Activated CD8-positive, alpha-beta memory T cell treated with anti-CD3 and anti-CD28 coated beads, Interleukin-2, amount 50 U/mL, for 48 hours (primary cell): ENCODE measurements around the gene SAMD3.
"Not testable (repeated sequence)": the region's sequence is repeated elsewhere in the genome, so short reads cannot be mapped to it uniquely, and the experiment has no call there.

ENCODE experiments used
- DNase-seq: peaks from one replicate; pipeline ENCODE4 v3.0.0-alpha.2; 2020

SAMD3 gene

GRCh38 chr6:130207979-130208649, 14.6 kb downstream of the SAMD3 start:
- no peak for DNase-seq

DNA sequence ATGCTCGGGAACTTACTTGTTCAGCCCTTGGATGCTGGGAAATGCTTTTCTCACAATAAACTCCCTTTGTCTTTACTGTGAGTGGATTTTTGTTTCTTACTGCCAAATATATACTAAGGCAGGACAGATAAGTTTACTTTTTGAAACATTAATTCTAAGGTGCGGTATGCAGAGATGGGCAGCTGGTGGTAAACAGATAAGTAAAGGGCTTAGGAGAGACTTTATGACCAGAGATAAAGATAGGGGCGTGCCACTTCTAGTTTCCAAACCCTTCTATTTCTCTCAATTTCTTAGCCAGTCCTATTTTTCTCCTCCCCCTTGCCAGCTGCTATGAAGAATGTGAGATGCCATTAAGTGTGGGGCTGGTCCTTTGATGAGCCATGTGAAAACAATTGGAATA, 16.3 kb downstream of the SAMD3 start:
- DNase-seq, result no peak

- DNase-seq, result no peak
Measured at GRCh38 chr6:130204322-130204721, 18.4 kb downstream of the SAMD3 start.

DNA sequence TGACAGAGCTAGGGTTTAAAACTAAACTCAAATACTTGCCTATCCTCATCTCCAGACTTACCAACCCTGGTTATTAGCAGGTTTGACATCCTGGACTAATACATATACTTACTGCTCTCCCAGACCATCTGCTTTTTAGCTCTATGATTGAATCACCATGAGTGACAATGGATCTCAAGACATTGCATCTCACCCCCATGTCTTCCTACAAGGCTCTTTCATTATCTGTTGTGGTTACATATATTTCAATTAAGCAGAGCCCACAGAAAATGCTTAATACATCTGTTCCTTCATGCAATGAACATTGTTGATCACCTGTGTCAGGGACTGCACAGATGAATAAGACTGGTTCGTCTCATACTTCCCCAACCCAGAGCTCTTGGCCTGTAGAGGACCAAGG, 19.4 kb downstream of the SAMD3 start:
- DNase-seq, result no peak

GRCh38 chr6:130202782-130203181, 20.0 kb downstream of the SAMD3 start:
- no peak for DNase-seq

- DNase-seq, result no peak
Measured at GRCh38 chr6:130200020-130200419, 22.7 kb downstream of the SAMD3 start.

DNA sequence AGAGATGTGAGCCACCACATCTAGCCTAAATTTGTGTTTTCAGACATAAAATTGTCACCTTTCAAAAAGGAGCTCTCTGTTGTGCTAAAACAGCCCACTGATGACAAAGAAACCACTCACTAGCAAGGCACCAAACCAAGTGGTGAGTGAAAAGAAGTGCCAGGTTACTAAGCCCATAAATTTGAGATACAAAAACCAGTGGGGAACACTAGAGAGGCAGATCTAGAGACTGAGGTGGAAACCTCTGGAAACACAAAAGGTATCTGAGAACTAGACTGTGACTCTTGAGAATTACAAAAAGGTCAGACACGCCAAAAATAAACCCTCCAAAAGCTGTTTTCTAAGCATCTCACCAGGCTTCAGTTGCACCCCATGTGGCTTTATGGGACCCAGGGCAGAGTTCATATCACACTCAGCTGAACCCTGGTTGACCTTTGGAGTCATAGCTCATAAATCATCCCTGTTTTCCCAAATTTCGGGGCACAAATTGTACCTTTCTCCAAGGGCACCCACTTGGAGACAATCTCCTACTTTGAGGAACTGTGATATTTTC, 24.2 kb downstream of the SAMD3 start:
- DNase-seq, result no peak

GRCh38 chr6:130197816-130198482, 24.8 kb downstream of the SAMD3 start:
- not testable (repeated sequence) for DNase-seq

DNA sequence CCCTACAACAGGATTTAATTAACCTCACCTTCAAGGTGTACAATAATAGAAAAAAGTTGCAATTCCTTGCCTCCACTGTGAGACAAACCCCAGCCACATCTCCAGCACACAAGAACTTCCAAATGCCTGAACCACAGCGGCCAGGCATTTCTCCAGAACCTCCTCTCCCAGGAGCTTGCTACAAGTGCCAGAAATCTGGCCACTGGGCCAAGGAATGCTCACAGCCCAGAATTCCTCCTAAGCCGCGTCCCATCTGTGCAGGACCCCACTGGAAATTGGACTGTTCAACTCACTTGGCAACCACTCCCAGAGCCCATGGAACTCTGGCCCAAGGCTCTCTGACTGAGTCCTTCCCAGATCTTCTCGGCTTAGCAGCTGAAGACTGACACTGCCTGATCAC, 28.3 kb downstream of the SAMD3 start:
- DNase-seq, result not testable (repeated sequence)

- DNase-seq, result no peak
Measured at GRCh38 chr6:130190701-130191690, 31.8 kb downstream of the SAMD3 start.

GRCh38 chr6:130189531-130190397, 33.0 kb downstream of the SAMD3 start:
- DNase-seq, result no peak

- no peak for DNase-seq
Measured at GRCh38 chr6:130188207-130188899, 34.4 kb downstream of the SAMD3 start.

DNA sequence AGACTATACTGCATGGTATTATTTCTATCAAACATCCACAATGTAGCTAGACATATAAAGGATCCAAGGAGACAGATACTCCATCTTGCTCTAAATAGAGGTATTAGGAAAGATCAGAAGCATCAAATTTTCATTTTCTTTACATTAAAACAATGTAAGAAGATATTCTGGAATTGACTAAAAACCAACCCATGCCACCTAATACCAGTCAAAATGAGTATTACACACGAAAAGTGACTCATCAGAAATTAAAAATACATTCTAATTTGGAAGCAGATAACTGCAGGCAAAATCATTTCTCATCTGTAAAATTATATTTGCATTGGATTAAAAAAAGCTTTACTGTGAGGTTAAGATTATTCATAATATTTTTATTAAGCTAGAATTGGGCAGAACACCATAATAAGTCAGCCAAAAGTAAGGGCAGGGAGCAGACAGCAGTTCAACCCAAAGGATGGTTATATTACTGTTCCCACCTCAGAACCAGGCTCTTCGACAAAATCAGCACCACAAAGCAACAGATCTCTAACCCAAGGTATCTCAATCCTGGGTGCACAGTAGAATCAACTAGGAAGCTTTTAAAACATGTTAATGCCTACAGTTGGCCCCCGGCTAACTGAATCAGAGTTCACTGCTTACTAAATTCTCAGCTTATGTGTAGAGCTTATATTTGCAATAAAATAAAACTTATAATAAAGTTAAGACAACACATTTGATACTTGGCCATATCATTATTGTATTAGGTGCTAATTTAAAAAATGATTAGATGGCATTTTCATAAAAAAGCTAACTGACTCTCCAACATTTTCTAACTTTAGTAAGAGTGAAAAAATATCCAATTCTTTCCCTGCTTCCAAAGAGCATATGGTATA, 35.2 kb downstream of the SAMD3 start:
- no peak for DNase-seq

DNA sequence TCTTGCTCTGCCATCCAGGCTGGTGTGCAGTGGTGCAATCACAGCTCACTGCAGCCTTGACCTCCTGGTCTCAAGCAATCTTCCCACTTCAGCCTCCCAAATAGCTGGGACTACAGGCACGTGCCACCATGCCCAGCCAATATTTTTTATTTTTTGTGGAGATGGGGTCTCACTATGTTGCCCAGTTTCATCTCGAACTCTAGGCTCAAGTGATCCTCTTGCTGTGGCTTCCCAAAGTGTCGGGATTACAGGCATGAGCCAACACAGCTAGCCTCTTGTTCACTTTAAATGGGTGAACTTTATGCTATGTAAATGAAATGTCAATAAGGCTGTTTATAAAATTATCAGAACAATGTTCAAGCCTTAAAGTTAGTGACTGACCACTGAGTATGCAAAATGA, 37.1 kb downstream of the SAMD3 start:
- no peak for DNase-seq

DNA sequence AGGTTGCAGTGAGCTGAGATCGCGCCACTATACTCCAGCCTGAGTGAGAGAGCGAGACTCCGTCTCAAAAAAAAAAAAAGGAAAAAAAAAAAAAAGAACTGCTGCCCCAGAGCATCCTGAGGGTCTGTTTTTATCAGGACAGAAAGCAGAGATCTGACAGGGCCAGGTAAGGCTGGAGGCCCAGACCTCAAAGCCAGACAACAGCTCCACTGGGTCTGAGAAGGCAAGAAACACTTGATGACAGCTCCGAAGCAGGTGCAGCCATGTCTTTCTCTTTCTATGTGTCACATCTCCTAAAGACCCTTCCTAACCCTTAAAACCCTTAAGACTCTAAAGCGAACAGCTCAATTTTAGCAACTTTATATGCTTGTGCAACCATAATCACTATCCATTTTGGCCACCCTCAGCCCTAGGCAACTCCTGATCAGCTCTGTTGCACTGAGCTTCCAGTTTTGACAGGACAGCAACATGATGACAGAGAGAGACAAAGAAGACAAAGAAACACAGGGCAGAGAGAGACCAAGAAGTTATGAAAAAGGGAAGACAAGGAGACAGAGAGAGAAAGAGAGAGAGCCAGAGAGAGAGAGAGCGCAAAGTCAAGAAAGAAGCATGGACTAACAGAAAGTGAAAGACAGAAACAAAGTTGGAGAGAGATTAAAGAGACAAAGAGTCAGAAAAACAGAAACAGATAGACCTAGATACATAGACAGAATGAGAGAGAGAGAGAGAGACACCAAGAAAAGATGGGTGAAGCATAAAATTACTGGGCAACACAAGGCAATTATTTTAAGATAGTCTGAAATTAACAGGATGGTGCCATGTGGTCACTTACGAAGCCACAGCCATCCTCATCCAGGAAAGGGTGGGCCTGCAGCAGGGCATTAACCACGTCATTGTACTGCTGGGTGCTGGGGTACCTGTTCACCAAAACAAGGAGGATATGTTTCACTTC, 39.2 kb downstream of the SAMD3 start:
- no peak for DNase-seq

DNA sequence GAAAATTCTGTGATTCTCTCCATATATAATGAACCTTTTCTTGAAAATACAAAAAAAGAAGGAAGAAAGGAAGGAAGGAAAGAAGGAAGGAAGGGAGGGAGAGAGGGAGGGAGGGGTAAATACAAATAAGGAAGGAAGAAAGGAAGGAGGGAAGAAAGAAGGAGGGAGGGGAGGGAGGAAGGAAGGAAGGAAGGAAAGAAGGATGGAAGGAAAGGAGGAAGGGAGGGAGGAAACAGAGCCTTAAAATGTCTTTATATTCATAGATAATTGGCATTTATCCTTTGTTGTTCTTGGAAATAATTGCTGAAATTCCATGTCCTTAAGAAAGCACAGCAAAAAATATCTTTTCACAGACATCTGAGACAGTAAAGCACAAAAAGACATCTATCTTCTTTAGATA, 40.3 kb downstream of the SAMD3 start:
- no peak for DNase-seq

- no peak for DNase-seq
Measured at GRCh38 chr6:130178692-130179091, 44.1 kb downstream of the SAMD3 start.

- DNase-seq, result no peak
Measured at GRCh38 chr6:130176378-130176777, 46.4 kb downstream of the SAMD3 start.

DNA sequence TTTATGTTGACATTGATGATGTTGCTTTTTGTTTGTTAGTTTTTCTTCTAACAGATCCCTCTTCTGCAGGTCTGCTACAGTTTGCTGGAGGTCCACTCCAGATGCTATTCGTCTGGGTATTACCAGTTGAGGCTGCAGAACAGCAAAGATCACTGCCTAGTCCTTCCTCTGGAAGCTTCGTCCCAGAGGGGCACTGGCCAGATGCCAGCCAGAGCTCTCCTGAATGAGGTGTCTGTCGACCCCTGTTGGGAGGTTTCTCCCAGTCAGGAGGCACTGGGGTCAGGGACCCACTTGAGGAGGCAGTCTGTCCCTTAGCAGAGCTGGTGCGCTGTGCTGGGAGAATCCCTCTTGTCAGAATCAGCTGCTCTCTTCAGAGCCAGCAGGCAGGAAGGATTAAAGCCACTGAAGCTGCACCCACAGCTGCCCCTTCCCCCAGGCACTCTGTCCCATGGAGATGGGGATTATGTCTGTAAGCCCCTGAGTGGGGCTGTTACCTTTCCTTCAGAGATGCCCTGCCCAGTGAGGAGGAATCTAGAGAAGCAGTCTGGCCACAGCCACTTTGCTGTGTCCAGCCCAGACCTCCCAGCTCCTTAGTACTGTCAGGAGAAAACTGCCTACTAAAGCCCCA, 49.3 kb downstream of the SAMD3 start:
- DNase-seq, result not testable (repeated sequence)
